ENCODE results near the gene RHCE.
A peak's percentile ranks its signal among the peaks of the same experiment; 100 is the strongest.
"Not testable (repeated sequence)": the region's sequence is repeated elsewhere in the genome, so short reads cannot be mapped to it uniquely, and the experiment has no call there.

- peak; percentile 38; the same call in 1 of the 2 replicates for TF ChIP-seq CTCF (IDR thresholded peaks at IDR 0.05)
- not testable (repeated sequence) for TF ChIP-seq TCF7L2 (IDR thresholded peaks at IDR 0.05; ENCODE audit: low read depth, low read length)
These were observed 90.7 kb downstream of the RHCE start for GRCh38 chr1:25329950-25330349.

Data from Panc1 (cell line).